GM19023 (cell line): Measurements from ENCODE around the gene EXOC4.

Experiments
- ATAC-seq: cut with Tn5 transposase; IDR thresholded peaks from one replicate; pipeline ENCODE4 v1.9.1; 2021; ENCODE audit warnings: mild to moderate bottlenecking, moderate library complexity; ENCODE audit not compliant: unreplicated experiment

Gene EXOC4

DNA sequence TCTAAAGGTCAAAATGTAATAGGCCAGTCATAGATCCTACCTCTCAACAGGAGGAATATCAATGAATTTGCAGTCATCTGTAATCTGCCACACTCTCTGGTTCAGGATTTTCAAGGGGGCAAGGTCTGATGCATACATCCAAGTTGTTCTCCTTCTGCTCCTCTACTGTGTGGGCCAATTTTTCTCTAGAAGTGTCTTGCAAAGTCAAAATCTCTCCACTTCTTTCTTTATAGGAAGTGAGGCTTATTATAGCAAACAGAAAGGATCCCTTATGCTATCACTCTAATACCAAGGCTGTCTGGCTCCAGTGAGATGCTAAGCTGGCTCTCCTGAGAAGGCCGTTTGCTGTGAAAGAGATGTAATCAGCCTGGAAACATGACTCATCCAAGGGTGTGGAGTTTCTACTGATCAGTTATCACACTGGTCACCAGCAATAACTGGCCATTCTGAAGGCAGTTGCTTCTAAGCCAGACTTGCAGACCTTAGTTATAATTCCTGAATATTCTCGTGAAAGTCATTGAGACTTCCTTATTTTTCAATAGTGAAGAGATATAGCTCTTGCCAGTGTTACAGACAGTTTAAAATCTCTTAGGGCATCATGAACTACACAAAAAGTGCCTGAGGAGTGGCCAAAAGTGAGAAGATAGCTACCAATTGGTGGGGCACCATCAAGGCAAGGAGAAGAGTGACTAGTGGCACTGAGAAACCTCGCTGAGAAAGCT lies 831.0 kb downstream of the EXOC4 start:
- ATAC-seq = no peak

DNA sequence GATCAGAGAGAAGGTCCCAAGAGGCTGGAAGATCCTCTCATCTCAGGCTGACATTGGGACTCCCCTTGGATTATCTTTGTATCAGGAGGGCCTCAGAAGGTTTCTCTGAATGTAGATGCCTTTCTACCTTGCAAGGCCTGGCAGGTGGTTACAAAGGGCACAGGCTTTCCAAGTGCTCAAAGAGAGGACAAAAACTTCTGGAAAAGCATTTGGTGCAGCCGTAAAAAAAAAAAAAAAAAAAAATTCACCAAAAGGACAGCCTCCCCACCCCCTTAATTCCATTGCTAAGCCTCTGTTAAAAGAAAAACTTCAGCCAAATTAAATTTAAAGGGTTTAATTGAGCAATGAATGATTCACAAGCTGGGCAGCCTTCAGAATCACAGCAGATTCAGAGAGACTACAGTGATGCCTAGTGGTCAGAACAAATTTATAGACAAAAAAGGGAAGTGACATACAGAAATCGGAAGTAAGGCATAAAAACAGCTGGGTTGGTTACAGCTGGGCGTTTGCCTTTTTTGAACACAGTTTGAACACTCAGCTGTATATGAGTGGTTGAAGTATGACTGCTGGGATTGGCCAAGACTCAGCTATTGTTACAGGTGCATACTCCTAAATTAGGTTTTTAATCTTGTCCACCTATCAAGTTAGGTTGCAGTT lies 831.7 kb downstream of the EXOC4 start:
- no peak for ATAC-seq

DNA sequence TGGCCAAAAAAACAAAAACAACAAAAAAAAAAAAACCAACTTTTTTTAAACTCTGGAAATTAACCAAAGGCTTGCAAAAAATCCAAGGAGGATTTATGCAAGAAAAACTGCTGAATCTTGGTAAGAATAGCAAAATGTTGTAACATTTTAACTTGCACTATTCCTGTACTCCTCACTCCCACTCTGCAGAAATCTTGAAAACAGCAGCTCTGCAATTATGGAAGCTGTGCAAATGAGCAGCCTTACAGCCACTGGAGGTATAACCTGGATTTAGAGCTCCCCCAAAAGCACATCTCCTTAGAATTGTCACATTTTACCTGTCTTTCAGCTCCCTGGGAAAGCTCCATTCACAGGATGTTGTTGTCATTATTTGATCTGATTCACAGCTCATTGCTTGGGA lies 832.4 kb downstream of the EXOC4 start:
- no peak for ATAC-seq

DNA sequence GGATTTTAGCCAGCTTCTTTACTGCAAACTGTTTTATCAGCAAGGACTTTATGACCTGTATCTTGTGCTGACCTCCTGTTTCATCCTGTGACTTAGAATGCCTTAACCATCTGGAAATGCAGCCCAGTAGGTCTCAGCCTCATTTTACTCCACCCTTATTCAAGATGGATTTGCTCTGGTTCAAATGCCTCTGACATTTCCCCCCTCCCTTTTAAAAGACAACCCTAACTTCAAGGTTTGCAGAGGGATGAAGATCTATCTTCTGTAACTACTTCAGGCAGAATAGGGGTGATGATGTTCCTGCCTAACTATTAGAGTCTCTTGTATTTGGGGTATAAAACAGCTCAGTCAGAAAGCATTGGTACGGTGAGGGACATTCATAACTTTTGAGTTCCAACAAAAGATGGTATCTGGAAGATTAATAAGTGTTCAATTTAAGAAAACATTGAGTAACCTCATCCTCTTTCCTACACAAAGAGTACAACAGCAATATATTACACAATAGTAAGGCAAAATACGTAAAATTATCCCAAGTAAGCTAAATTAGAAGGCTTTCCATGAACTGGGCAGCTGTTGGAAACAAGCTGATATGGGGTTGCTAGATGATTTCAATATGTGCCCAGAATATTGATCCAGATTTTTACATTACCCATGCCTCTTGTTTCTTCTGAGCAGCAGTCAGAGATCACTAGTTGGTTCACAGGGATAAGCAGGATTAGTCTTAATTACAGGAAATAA lies 834.3 kb downstream of the EXOC4 start:
- no peak for ATAC-seq

GRCh38 chr7:134088199-134088598 lies 835.3 kb downstream of the EXOC4 start:
- ATAC-seq = no peak

DNA sequence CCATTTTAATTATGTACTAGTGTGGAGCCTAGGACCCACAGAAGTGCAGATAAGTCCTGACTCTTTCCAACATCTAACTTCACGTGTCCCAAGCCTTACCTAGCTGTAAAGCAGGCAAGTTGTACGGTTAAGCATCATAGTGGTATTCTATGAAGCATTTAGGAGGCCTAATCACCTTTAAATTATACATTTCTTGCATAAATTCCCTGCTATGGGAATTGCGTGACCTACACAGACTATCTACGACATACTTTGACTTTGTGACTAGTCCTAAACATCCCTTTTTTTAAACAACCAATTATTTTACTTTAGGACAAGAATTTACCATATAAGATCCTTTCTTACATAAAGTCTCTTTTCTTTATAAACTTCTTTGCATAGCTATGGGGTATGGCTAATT lies 836.6 kb downstream of the EXOC4 start:
- ATAC-seq = no peak

DNA sequence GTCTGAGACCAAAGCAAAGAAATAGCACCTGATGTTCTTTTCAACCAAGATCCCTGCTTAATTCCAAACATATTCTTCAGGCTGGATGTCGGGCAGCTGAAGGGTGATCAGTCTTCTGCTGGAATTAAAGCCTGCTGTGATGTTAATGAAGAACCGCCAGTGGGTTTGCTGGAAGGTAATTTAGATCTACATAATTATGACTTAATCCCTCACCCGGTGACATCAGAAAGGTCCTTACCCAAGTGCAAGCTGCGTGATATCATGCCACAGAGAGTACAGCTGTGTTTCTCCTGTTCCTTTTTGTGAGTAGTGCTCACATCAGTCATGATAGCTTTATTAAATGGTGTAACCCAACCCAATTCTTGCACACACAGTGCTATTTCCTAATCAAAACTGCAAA lies 845.2 kb downstream of the EXOC4 start:
- no peak for ATAC-seq

GRCh38 chr7:134101716-134102115 lies 848.8 kb downstream of the EXOC4 start:
- ATAC-seq = no peak

- no peak for ATAC-seq
Observed at GRCh38 chr7:134104166-134104565, 851.3 kb downstream of the EXOC4 start.

- ATAC-seq = no peak
Observed at GRCh38 chr7:134105841-134106240, 853.0 kb downstream of the EXOC4 start.

GRCh38 chr7:134108802-134109201 lies 855.9 kb downstream of the EXOC4 start:
- ATAC-seq = no peak

GRCh38 chr7:134113655-134114054 lies 860.8 kb downstream of the EXOC4 start:
- ATAC-seq = no peak

DNA sequence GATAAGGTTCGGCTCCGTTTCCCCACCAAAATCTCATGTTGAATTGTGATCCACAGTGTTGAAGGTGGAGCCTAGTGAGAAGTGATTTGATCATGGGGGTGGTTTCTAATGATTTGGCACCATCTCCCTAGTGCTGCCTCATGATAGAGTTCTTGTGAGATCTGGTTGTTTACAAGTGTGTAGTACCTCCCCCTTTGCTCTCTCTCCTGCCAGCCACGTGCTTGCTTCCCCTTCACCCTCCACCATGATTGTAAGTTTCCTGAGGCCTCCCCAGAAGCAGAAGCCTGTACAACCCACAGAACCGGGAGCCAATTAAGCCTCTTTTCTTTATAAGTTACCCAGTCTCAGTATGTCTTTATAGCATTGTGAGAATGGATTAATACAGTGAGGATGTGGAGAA lies 862.1 kb downstream of the EXOC4 start:
- no peak for ATAC-seq
